Spleen (tissue), 11 donors: ENCODE measurements around the gene SNAPIN. TPM values are rescaled to one million over a fixed set of nuclear protein-coding genes. Genes with fewer than 3 reads are reported as not detected.
A peak's percentile ranks its signal among the peaks of the same experiment; 100 is the strongest.
"Not testable (repeated sequence)": the region's sequence is repeated elsewhere in the genome, so short reads cannot be mapped to it uniquely, and the experiment has no call there.

Experiments used
- DNase-seq: peaks from one replicate; pipeline ENCODE4 v3.0.0-alpha.2; 2020
- H3K27ac ChIP-seq, 8 donors: fragments of 200-600 bp; sonication (generic) in 7 of 8; 1 replicate in 4 of 8; 2 replicates in 4 of 8; pipeline versions ENCODE4 v1.5.0 to v1.8.0; 2016 to 2021; ENCODE audit warnings: inconsistent platforms in 4 of 8, mild to moderate bottlenecking in 4 of 8, moderate library complexity in 1 of 8
- H3K27me3 ChIP-seq, 7 donors: fragments of 200-600 bp; sonication (generic) in 6 of 7; replicated peaks in 1 of 7; 1 replicate in 4 of 7; 2 replicates in 3 of 7; pipeline versions ENCODE4 v1.5.0 to v1.8.0; 2016 to 2021; ENCODE audit warnings: inconsistent platforms in 3 of 7, mild to moderate bottlenecking in 1 of 7
- H3K36me3 ChIP-seq, 6 donors: fragments of 200-600 bp; sonication (generic) in 5 of 6; 1 replicate in 4 of 6; 2 replicates in 2 of 6; pipeline versions ENCODE4 v1.5.0 to v1.8.0; 2016 to 2021; ENCODE audit warnings: inconsistent platforms in 2 of 6
- H3K4me1 ChIP-seq, 6 donors: fragments of 200-600 bp; sonication (generic) in 5 of 6; 1 replicate in 3 of 6; 2 replicates in 3 of 6; pipeline versions ENCODE4 v1.5.0 to v1.8.0; 2016 to 2021; ENCODE audit warnings: inconsistent platforms in 3 of 6
- H3K4me3 ChIP-seq, 8 donors: fragments of 200-600 bp; sonication (generic) in 7 of 8; 1 replicate in 4 of 8; 2 replicates in 4 of 8; pipeline versions ENCODE4 v1.5.0 to v1.8.0; 2016 to 2021; ENCODE audit warnings: inconsistent platforms in 4 of 8, mild to moderate bottlenecking in 4 of 8, moderate library complexity in 2 of 8
- H3K9me3 ChIP-seq, 8 donors: fragments of 200-600 bp; sonication (generic) in 7 of 8; 1 replicate in 4 of 8; 2 replicates in 4 of 8; pipeline versions ENCODE4 v1.5.0 to v1.8.0; 2016 to 2021; ENCODE audit warnings: inconsistent platforms in 4 of 8
- CTCF ChIP-seq, 11 experiments: fragments of 200-600 bp in 7 of 11; fragments of 450-650 bp in 4 of 11; sonication (generic) in 4 of 11; IDR thresholded peaks in 8 of 11; conservative IDR thresholded peaks in 3 of 11; 1 replicate in 7 of 11; 2 replicates in 4 of 11; pipeline versions ENCODE4 v1.4.0 to v1.8.0; 2016 to 2021; ENCODE audit warnings: antibody characterized with exemption in 11 of 11, inconsistent platforms in 4 of 11, mild to moderate bottlenecking in 1 of 11
- POLR2A ChIP-seq, 3 donors: fragments of 450-650 bp; IDR thresholded peaks; one replicate each; pipeline ENCODE4 v1.5.1; 2017; ENCODE audit warnings: antibody characterized with exemption in 3 of 3, mild to moderate bottlenecking in 1 of 3
- POLR2AphosphoS5 ChIP-seq, 3 donors: sonication (generic); formaldehyde crosslinking; IDR thresholded peaks; one replicate each; pipeline ENCODE4 v1.5.1; 2017; ENCODE audit warnings: antibody characterized with exemption in 3 of 3
- WGBS, 5 donors: extraction: QIAGEN DNeasy Blood & Tissue Kit in 3 of 5; methylation state at CpG; one replicate each; pipeline versions ENCODE4 v1.1.5 to v1.1.7; 2013 to 2018; 5-methylcytosine and 5-hydroxymethylcytosine counted together
- intact Hi-C: fragments of 100-400 bp; cut with DNase I; formaldehyde crosslinking; loops from one replicate; pipeline ENCODE4 v1.15.0; 2023; ENCODE audit warnings: low total_unique reads
- polyA plus RNA-seq, 3 donors: library from polyadenylated mRNA; stranded (reverse); fragments of 200-250 nt; gene quantifications; one replicate each; pipeline ENCODE4 v1.2.1, GENCODE V29; 2013
- total RNA-seq, 7 donors: library from RNA; depleted of rRNA in 3 of 7; stranded (reverse); fragments of >200 nt in 3 of 7; fragmentation: NEBNext Ultra II Directional in 4 of 7; extraction: Animal tissue kit (Norgen Biotek cat#: 25700) in 4 of 7; gene quantifications; one replicate each; pipeline versions ENCODE4 v1.1.0 to v1.2.1, GENCODE V29; 2016 to 2021
- donor health status: healthy with polysubstance abuse.
- donor health status: DM: no; HTN: no; CAD: no; lungs with moderate emphysema.
- donor health status: DM: no; HTN: no; CAD: no.
- donor health status: Bipolar disorder and iron deficiency.
- donor health status: healthy.
- donor health status: DM: no; HTN: no; CAD: no.
- donor health status: DM: yes; HTN: yes; CAD: no.

SNAPIN gene
- total and polyA plus RNA-seq, 10 donors, result 26.3 to 60.7 (median 38.3) TPM

- H3K27ac ChIP-seq, result no peak overlapping the region
- 85 to 94% (median 89%) methylated on average over 6 of the region's 6 CpGs for WGBS, 5 donors
- no peak overlapping the region for H3K4me3 ChIP-seq
- peaks cover 8 to 84% (median 71%) of the 10 kb centered on the region in 6 donors for H3K36me3 ChIP-seq
- TF ChIP-seq CTCF (IDR thresholded peaks at IDR 0.05 in 8 of 11, conservative IDR thresholded peaks at IDR 0.05 in 3 of 11), result no peak
- TF ChIP-seq POLR2AphosphoS5 (IDR thresholded peaks at IDR 0.05), result no peak
- no peak for TF ChIP-seq POLR2A (IDR thresholded peaks at IDR 0.05)
- intact Hi-C loops, result no loop called here
- H3K27me3 ChIP-seq, result no peaks in the 10 kb centered on the region
- no peaks in the 10 kb centered on the region for H3K9me3 ChIP-seq
- H3K4me1 ChIP-seq, result peaks cover 18 to 88% (median 48%) of the 10 kb centered on the region in 6 donors
- no peak for DNase-seq
These were observed 20.2 kb upstream of the SNAPIN start for GRCh38 chr1:153638261-153638660.

- Histone ChIP-seq H3K4me1 (peaks cover 18 to 93% (median 44%) of the 10 kb centered on the region in 6 donors), H3K27me3 (no peaks in the 10 kb centered on the region), H3K9me3 (no peaks in the 10 kb centered on the region), H3K36me3 (peaks cover 8 to 94% (median 81%) of the 10 kb centered on the region in 6 donors), H3K4me3 (no peak overlapping the region), H3K27ac (no peak overlapping the region)
- intact Hi-C loops, result no loop called here
- TF ChIP-seq POLR2AphosphoS5 (IDR thresholded peaks at IDR 0.05), result no peak
- TF ChIP-seq CTCF (IDR thresholded peaks at IDR 0.05 in 8 of 11, conservative IDR thresholded peaks at IDR 0.05 in 3 of 11), result no peak
- TF ChIP-seq POLR2A (IDR thresholded peaks at IDR 0.05), result no peak
- no peak for DNase-seq
- WGBS, 5 donors, result 83 to 96% (median 91%) methylated on average over 3 of the region's 3 CpGs
These were observed 19.2 kb upstream of the SNAPIN start for GRCh38 chr1:153639280-153639679.

- H3K27ac ChIP-seq, H3K27me3 ChIP-seq, DNase-seq, H3K4me3 ChIP-seq, H3K9me3 ChIP-seq, intact Hi-C loops: not testable (repeated sequence)
- peaks cover 8 to 100% (median 91%) of the 10 kb centered on the region in 6 donors for H3K36me3 ChIP-seq
- 95 to 98% (median 96%) methylated on average over 5 of the region's 5 CpGs for WGBS, 5 donors
- H3K4me1 ChIP-seq, result peaks cover 18 to 93% (median 40%) of the 10 kb centered on the region in 6 donors
These were observed 18.3 kb upstream of the SNAPIN start for GRCh38 chr1:153640213-153640612.

- no peak for DNase-seq
- TF ChIP-seq POLR2A (IDR thresholded peaks at IDR 0.05) (no peak), POLR2AphosphoS5 (IDR thresholded peaks at IDR 0.05) (no peak), CTCF (IDR thresholded peaks at IDR 0.05 in 8 of 11, conservative IDR thresholded peaks at IDR 0.05 in 3 of 11) (no peak)
- Histone ChIP-seq H3K4me1 (peaks cover 12 to 93% (median 37%) of the 10 kb centered on the region in 6 donors), H3K27me3 (no peaks in the 10 kb centered on the region), H3K4me3 (no peak overlapping the region), H3K27ac (no peak overlapping the region), H3K36me3 (peaks cover 8 to 100% (median 97%) of the 10 kb centered on the region in 6 donors), H3K9me3 (no peaks in the 10 kb centered on the region)
- 70 to 86% (median 79%) methylated on average over 6 of the region's 6 CpGs for WGBS, 5 donors
- intact Hi-C loops, result no loop called here
These were observed 17.6 kb upstream of the SNAPIN start for GRCh38 chr1:153640861-153641260.

- intact Hi-C loops, result no loop called here
- 82 to 92% (median 90%) methylated on average over 11 of the region's 11 CpGs for WGBS, 5 donors
- no peak for DNase-seq
- Histone ChIP-seq H3K27me3 (no peaks in the 10 kb centered on the region), H3K4me1 (peaks cover 5 to 93% (median 35%) of the 10 kb centered on the region in 6 donors), H3K9me3 (no peaks in the 10 kb centered on the region), H3K27ac (no peak overlapping the region), H3K36me3 (peaks cover 6 to 100% (median 99%) of the 10 kb centered on the region in 6 donors), H3K4me3 (no peak overlapping the region)
- TF ChIP-seq POLR2A (IDR thresholded peaks at IDR 0.05) (no peak), POLR2AphosphoS5 (IDR thresholded peaks at IDR 0.05) (peak in 1 of 3 donors; percentile 15)
These were observed 16.3 kb upstream of the SNAPIN start for GRCh38 chr1:153642161-153642560.
